Muscle of arm (tissue), 12 donors: Measurements from ENCODE around the gene ARHGEF19. TPM values are rescaled to one million over a fixed set of nuclear protein-coding genes. Genes with fewer than 3 reads are reported as not detected.
"Not testable (repeated sequence)": the region's sequence is repeated elsewhere in the genome, so short reads cannot be mapped to it uniquely, and the experiment has no call there.

Experiments used
- DNase-seq: peaks from one replicate; pipeline ENCODE4 v3.0.0-alpha.2; 2013
- polyA plus RNA-seq, 12 donors: library from polyadenylated mRNA; unstranded; fragments of 120-200 nt; gene quantifications; one replicate each; pipeline ENCODE4 v1.2.1, GENCODE V29; 2013; ENCODE audit not compliant: insufficient read length in 12 of 12

The ARHGEF19 gene
- polyA plus RNA-seq, 12 donors, result 1.6 to 28.6 (median 2.7) TPM; not detected in 2

GRCh38 chr1:16205334-16205671 lies 7.1 kb downstream of the ARHGEF19 start:
- DNase-seq, result no peak

- no peak for DNase-seq
These were observed 7.7 kb downstream of the ARHGEF19 start for GRCh38 chr1:16204634-16205333.

- no peak for DNase-seq
These were observed 8.2 kb downstream of the ARHGEF19 start for GRCh38 chr1:16204216-16204615.

GRCh38 chr1:16203550-16203949 lies 8.9 kb downstream of the ARHGEF19 start:
- no peak for DNase-seq

GRCh38 chr1:16202281-16203210 lies 9.9 kb downstream of the ARHGEF19 start:
- no peak for DNase-seq

- DNase-seq, result no peak
These were observed 12.8 kb downstream of the ARHGEF19 start for GRCh38 chr1:16199700-16200099.

- no peak for DNase-seq
These were observed 13.3 kb downstream of the ARHGEF19 start for GRCh38 chr1:16199157-16199501.

- DNase-seq, result no peak
These were observed 13.9 kb downstream of the ARHGEF19 start for GRCh38 chr1:16198444-16199156.

GRCh38 chr1:16196874-16197273 lies 15.6 kb downstream of the ARHGEF19 start:
- DNase-seq, result no peak

GRCh38 chr1:16196139-16196538 lies 16.3 kb downstream of the ARHGEF19 start:
- DNase-seq, result not testable (repeated sequence)

GRCh38 chr1:16195518-16195905 lies 16.9 kb downstream of the ARHGEF19 start:
- no peak for DNase-seq

GRCh38 chr1:16191916-16192546 lies 20.4 kb downstream of the ARHGEF19 start:
- DNase-seq, result no peak

- no peak for DNase-seq
These were observed 21.1 kb downstream of the ARHGEF19 start for GRCh38 chr1:16191309-16191708.

- no peak for DNase-seq
These were observed 22.4 kb downstream of the ARHGEF19 start for GRCh38 chr1:16189921-16190621.

GRCh38 chr1:16189003-16189402 lies 23.4 kb downstream of the ARHGEF19 start:
- no peak for DNase-seq

GRCh38 chr1:16187748-16188401 lies 24.6 kb downstream of the ARHGEF19 start:
- DNase-seq, result peak; percentile 80

- no peak for DNase-seq
These were observed 25.7 kb downstream of the ARHGEF19 start for GRCh38 chr1:16186655-16187235.

- no peak for DNase-seq
These were observed 27.7 kb downstream of the ARHGEF19 start for GRCh38 chr1:16184557-16185303.

GRCh38 chr1:16183765-16184556 lies 28.5 kb downstream of the ARHGEF19 start:
- DNase-seq, result no peak
